Upper lobe of left lung (tissue), 6 donors: ENCODE measurements around the gene MAD1L1. TPM values are rescaled to one million over a fixed set of nuclear protein-coding genes. Genes with fewer than 3 reads are reported as not detected.
A peak's percentile ranks its signal among the peaks of the same experiment; 100 is the strongest.
"Not testable (repeated sequence)": the region's sequence is repeated elsewhere in the genome, so short reads cannot be mapped to it uniquely, and the experiment has no call there.

Source experiments
- ATAC-seq, 2 donors: fragments of 200-7000 bp; cut with Tn5 transposase; one replicate each; pipeline ENCODE4 v1.9.1; 2022; ENCODE audit warnings: mild to moderate bottlenecking in 2 of 2, moderate library complexity in 2 of 2; ENCODE audit not compliant: low FRiP score in 2 of 2
- DNase-seq, 2 donors: peaks; one replicate each; pipeline ENCODE4 v3.0.0-alpha.2; 2019 to 2020
- H3K27ac ChIP-seq, 4 donors: fragments of 200-600 bp; sonication (generic); one replicate each; pipeline ENCODE4 v1.5.1; 2016 to 2019
- H3K27me3 ChIP-seq, 4 donors: fragments of 200-600 bp; sonication (generic); one replicate each; pipeline ENCODE4 v1.5.1; 2017 to 2019
- H3K36me3 ChIP-seq, 4 donors: fragments of 200-600 bp; sonication (generic); one replicate each; pipeline ENCODE4 v1.5.1; 2016 to 2019
- H3K4me1 ChIP-seq, 4 donors: fragments of 200-600 bp; sonication (generic); one replicate each; pipeline ENCODE4 v1.5.1; 2018 to 2019
- H3K4me3 ChIP-seq, 4 donors: fragments of 200-600 bp; sonication (generic); one replicate each; pipeline ENCODE4 v1.5.1; 2017 to 2019; ENCODE audit warnings: mild to moderate bottlenecking in 2 of 4, moderate library complexity in 1 of 4
- H3K9me3 ChIP-seq, 4 donors: fragments of 200-600 bp; sonication (generic); one replicate each; pipeline ENCODE4 v1.5.1; 2018 to 2019
- CTCF ChIP-seq, 6 experiments: fragments of 450-650 bp in 4 of 6; fragments of 200-600 bp in 2 of 6; sonication (generic) in 2 of 6; IDR thresholded peaks; one replicate each; pipeline ENCODE4 v1.5.1; 2016 to 2019; ENCODE audit warnings: antibody characterized with exemption in 6 of 6
- EP300 ChIP-seq, 4 donors: sonication (generic); formaldehyde crosslinking; IDR thresholded peaks; one replicate each; pipeline ENCODE4 v1.5.1; 2017; ENCODE audit warnings: antibody characterized with exemption in 4 of 4, control low read depth in 2 of 4
- POLR2A ChIP-seq, 4 donors: fragments of 450-650 bp; IDR thresholded peaks; one replicate each; pipeline ENCODE4 v1.5.1; 2016 to 2017; ENCODE audit warnings: antibody characterized with exemption in 4 of 4, mild to moderate bottlenecking in 2 of 4
- POLR2AphosphoS5 ChIP-seq, 2 donors: sonication (generic); formaldehyde crosslinking; IDR thresholded peaks; one replicate each; pipeline ENCODE4 v1.5.1; 2017; ENCODE audit warnings: antibody characterized with exemption in 2 of 2
- WGBS, 2 donors: methylation state at CpG; one replicate each; pipeline ENCODE4 v1.1.5; 2017 to 2018; 5-methylcytosine and 5-hydroxymethylcytosine counted together
- total RNA-seq, 6 donors: library from RNA; depleted of rRNA in 4 of 6; stranded (reverse); fragments of >200 nt in 4 of 6; gene quantifications; one replicate each; pipeline versions ENCODE4 v1.1.0 to v1.2.1, GENCODE V29; 2016 to 2021
- donor health status: DM: no; HTN: no; CAD: no; lungs with moderate emphysema.
- donor health status: DM: no; HTN: yes; CAD: no; lungs with severe emphysema.

Gene MAD1L1
- total RNA-seq, 6 donors from 2014 or later, result 40.6 to 364 (median 65.6) TPM

GRCh38 chr7:1825897-1826741 is 406.6 kb downstream of the MAD1L1 start:
- no peak overlapping the region for H3K4me3 ChIP-seq
- H3K36me3 ChIP-seq, result no peaks in the 10 kb centered on the region
- WGBS, 2 donors, result 94 to 95% methylated on average over 7 to 45 of the region's 45 CpGs
- DNase-seq (peak; percentile 14 to 72), ATAC-seq (peak; percentile 9 to 37)
- H3K27ac ChIP-seq, result no peak overlapping the region
- no peak for TF ChIP-seq POLR2A (IDR thresholded peaks at IDR 0.05)
- TF ChIP-seq POLR2AphosphoS5 (IDR thresholded peaks at IDR 0.05), result no peak
- TF ChIP-seq EP300 (IDR thresholded peaks at IDR 0.05), result no peak
- TF ChIP-seq CTCF (IDR thresholded peaks at IDR 0.05), result no peak
- peaks cover 0 to 6% (median 0%) of the 10 kb centered on the region in 4 donors for H3K9me3 ChIP-seq
- no peaks in the 10 kb centered on the region for H3K27me3 ChIP-seq
- H3K4me1 ChIP-seq, result no peaks in the 10 kb centered on the region

GRCh38 chr7:1825647-1825896 is 407.2 kb downstream of the MAD1L1 start:
- not testable (repeated sequence) for H3K27me3 ChIP-seq, H3K27ac ChIP-seq, H3K9me3 ChIP-seq, H3K4me3 ChIP-seq, H3K36me3 ChIP-seq, H3K4me1 ChIP-seq
- WGBS, 2 donors, result 91% methylated on average over 4 of the region's 4 CpGs; no CpG with 5 or more reads in 1 of the 2 donors
- peak in 1 of 2 donors; percentile 30 for ATAC-seq
- peak in 1 of 2 donors; percentile 13 for DNase-seq

GRCh38 chr7:1824882-1825646 is 407.7 kb downstream of the MAD1L1 start:
- not testable (repeated sequence) for H3K4me3 ChIP-seq, H3K36me3 ChIP-seq, H3K27me3 ChIP-seq, H3K4me1 ChIP-seq, H3K9me3 ChIP-seq, H3K27ac ChIP-seq
- ATAC-seq, result peak; percentile 4 to 6
- peak in 1 of 2 donors; percentile 71 for DNase-seq
- 87 to 88% methylated on average over 11 to 20 of the region's 28 CpGs for WGBS, 2 donors

- not testable (repeated sequence) for H3K27ac ChIP-seq, DNase-seq, H3K27me3 ChIP-seq, H3K36me3 ChIP-seq, H3K4me3 ChIP-seq, H3K9me3 ChIP-seq, H3K4me1 ChIP-seq
- whole genome bisulfite sequencing, 2 donors, result 78 to 86% methylated on average over 19 to 35 of the region's 35 CpGs
- peak in 1 of 2 donors; percentile 17 for ATAC-seq
Measured at GRCh38 chr7:1824151-1824881, 408.4 kb downstream of the MAD1L1 start.

- no peak overlapping the region for H3K27ac ChIP-seq
- 95 to 100% methylated on average over 16 to 24 of the region's 24 CpGs for WGBS, 2 donors
- ATAC-seq (no peak), DNase-seq (peak in 1 of 2 donors; percentile 68)
- H3K9me3 ChIP-seq, result no peaks in the 10 kb centered on the region
- H3K27me3 ChIP-seq, result no peaks in the 10 kb centered on the region
- no peaks in the 10 kb centered on the region for H3K36me3 ChIP-seq
- no peak for TF ChIP-seq CTCF (IDR thresholded peaks at IDR 0.05)
- TF ChIP-seq POLR2AphosphoS5 (IDR thresholded peaks at IDR 0.05), result no peak
- no peak for TF ChIP-seq POLR2A (IDR thresholded peaks at IDR 0.05)
- no peak for TF ChIP-seq EP300 (IDR thresholded peaks at IDR 0.05)
- H3K4me1 ChIP-seq, result no peaks in the 10 kb centered on the region
- H3K4me3 ChIP-seq, result no peak overlapping the region
Measured at GRCh38 chr7:1823376-1824150, 409.2 kb downstream of the MAD1L1 start.
